WTC11 (cell line): ENCODE measurements around the gene PCSK7. TPM values are rescaled to one million over a fixed set of nuclear protein-coding genes. Genes with fewer than 3 reads are reported as not detected.

Source experiments
- ATAC-seq: fragments of 200-7000 bp; cut with Tn5 transposase; 2 replicates; pipeline ENCODE4 v1.10.0; 2021; ENCODE audit warnings: mild to moderate bottlenecking, moderate library complexity
- CTCF ChIA-PET: fragments of 300-600 bp; sonication (Branson Sonifier 250); formaldehyde crosslinking; loops from one replicate; lab custom pipeline; 2021; ENCODE audit warnings: antibody characterized with exemption; lab: Charles Lee
- POLR2A ChIA-PET: fragments of 350-600 bp; sonication (Branson Sonifier 250); formaldehyde crosslinking; loops from one replicate; lab custom pipeline; 2021; ENCODE audit warnings: antibody characterized with exemption; lab: Charles Lee
- DNase-seq: peaks from one replicate; pipeline ENCODE4 v3.0.0; 2021; ENCODE audit warnings: low spot score
- H3K27ac Mint-ChIP-seq: 2 replicates; pipeline ENCODE4 v1.8.0; 2021; ENCODE audit warnings: mixed read lengths
- H3K27me3 Mint-ChIP-seq: 2 replicates; pipeline ENCODE4 v1.8.0; 2021; ENCODE audit warnings: low read depth, mild to moderate bottlenecking, moderate library complexity, mixed read lengths
- H3K36me3 Mint-ChIP-seq: 2 replicates; pipeline ENCODE4 v1.8.0; 2021; ENCODE audit warnings: mixed read lengths
- H3K4me1 Mint-ChIP-seq: 2 replicates; pipeline ENCODE4 v1.8.0; 2022; ENCODE audit warnings: mixed read lengths
- H3K4me3 Mint-ChIP-seq: 2 replicates; pipeline ENCODE4 v1.8.0; 2021; ENCODE audit warnings: mild to moderate bottlenecking, moderate library complexity, mixed read lengths
- H3K9me3 Mint-ChIP-seq: 2 replicates; pipeline ENCODE4 v1.8.0; 2021; ENCODE audit warnings: mixed read lengths
- AFF4 ChIP-seq: sonication (generic); formaldehyde crosslinking; IDR thresholded peaks from 2 replicates; pipeline ENCODE4 v1.8.1; 2023; ENCODE audit warnings: mild to moderate bottlenecking, missing genetic modification reagents, borderline replicate concordance
- ATF3 ChIP-seq: sonication (generic); formaldehyde crosslinking; conservative IDR thresholded peaks from 2 replicates; pipeline ENCODE4 v1.8.1; 2022; ENCODE audit warnings: mild to moderate bottlenecking, missing genetic modification reagents
- CBFB ChIP-seq: sonication (generic); formaldehyde crosslinking; IDR thresholded peaks from 2 replicates; pipeline ENCODE4 v1.8.1; 2022; ENCODE audit warnings: mild to moderate bottlenecking, low read depth, missing genetic modification reagents
- E2F5 ChIP-seq: sonication (generic); formaldehyde crosslinking; IDR thresholded peaks from 2 replicates; pipeline ENCODE4 v1.8.1; 2022; ENCODE audit warnings: mild to moderate bottlenecking, moderate library complexity, missing genetic modification reagents
- ETV6 ChIP-seq: sonication (generic); formaldehyde crosslinking; IDR thresholded peaks from 2 replicates; pipeline ENCODE4 v1.8.1; 2022; ENCODE audit warnings: mild to moderate bottlenecking, missing genetic modification reagents
- IRF1 ChIP-seq: sonication (generic); formaldehyde crosslinking; IDR thresholded peaks from 2 replicates; pipeline ENCODE4 v1.8.0; 2023; ENCODE audit warnings: missing genetic modification reagents
- JAZF1 ChIP-seq: fragments of 250-450 bp; sonication (Bioruptor Pico); IDR thresholded peaks from 2 replicates; pipeline ENCODE4 v1.9.0; 2021; ENCODE audit warnings: moderate library complexity, mild to moderate bottlenecking, inconsistent platforms
- JUN ChIP-seq: sonication (generic); formaldehyde crosslinking; IDR thresholded peaks from 2 replicates; pipeline ENCODE4 v1.8.0; 2023; ENCODE audit warnings: mild to moderate bottlenecking, missing genetic modification reagents
- KAT7 ChIP-seq: sonication (generic); formaldehyde crosslinking; IDR thresholded peaks from 2 replicates; pipeline ENCODE4 v1.8.1; 2023; ENCODE audit warnings: missing genetic modification reagents, mild to moderate bottlenecking, borderline replicate concordance
- MAX ChIP-seq: sonication (generic); formaldehyde crosslinking; IDR thresholded peaks from 2 replicates; pipeline ENCODE4 v1.8.0; 2022; ENCODE audit warnings: mild to moderate bottlenecking, missing genetic modification reagents
- NFE2L1 ChIP-seq: sonication (generic); formaldehyde crosslinking; IDR thresholded peaks from 2 replicates; pipeline ENCODE4 v1.8.1; 2023; ENCODE audit warnings: missing genetic modification reagents
- PRDM15 ChIP-seq: sonication (generic); formaldehyde crosslinking; IDR thresholded peaks from 2 replicates; pipeline ENCODE4 v1.8.0; 2022; ENCODE audit warnings: missing genetic modification reagents
- ZBTB43 ChIP-seq: sonication (generic); formaldehyde crosslinking; IDR thresholded peaks from 2 replicates; pipeline ENCODE4 v1.8.1; 2023; ENCODE audit warnings: mild to moderate bottlenecking, missing genetic modification reagents
- ZNF512 ChIP-seq: sonication (generic); formaldehyde crosslinking; IDR thresholded peaks from 2 replicates; pipeline ENCODE4 v1.8.1; 2022; ENCODE audit warnings: missing genetic modification reagents, borderline replicate concordance
- ZNF532 ChIP-seq: fragments of 250-450 bp; sonication (Bioruptor Pico); IDR thresholded peaks from 2 replicates; pipeline ENCODE4 v1.9.0; 2021; ENCODE audit warnings: mild to moderate bottlenecking, borderline replicate concordance
- total RNA-seq: library from RNA; stranded (reverse); gene quantifications from 3 replicates; pipeline ENCODE4 v1.2.3, GENCODE V29; 2021

PCSK7 gene
- total RNA-seq, 1 experiment from 2014 or later, result 48.9 TPM

GRCh38 chr11:117191680-117192400 is 40.0 kb downstream of the PCSK7 start (continued):
- TF ChIP-seq ZNF532 (no peak), ETV6 (CRISPR knock-in tag) (no peak)

- Mint-ChIP-seq H3K27ac (no peak overlapping the region), H3K4me1 (no peaks in the 10 kb centered on the region)
- DNase-seq, result no peak
- no peak for TF ChIP-seq NFE2L1 (CRISPR knock-in tag)
- TF ChIP-seq KAT7 (CRISPR knock-in tag), result no peak
- TF ChIP-seq ZNF512 (CRISPR knock-in tag), result no peak
- no peak for TF ChIP-seq JAZF1 (CRISPR knock-in tag)
- TF ChIP-seq CBFB (CRISPR knock-in tag), result no peak
- no peak for TF ChIP-seq MAX
- TF ChIP-seq ATF3, result no peak
- TF ChIP-seq AFF4 (CRISPR knock-in tag), result no peak
- TF ChIP-seq ZBTB43 (CRISPR knock-in tag), result no peak
- no peak for TF ChIP-seq IRF1 (CRISPR knock-in tag)
- TF ChIP-seq JUN, result no peak
- no peak for TF ChIP-seq PRDM15 (CRISPR knock-in tag)
- TF ChIP-seq E2F5 (CRISPR knock-in tag), result no peak
These were observed 41.8 kb downstream of the PCSK7 start for GRCh38 chr11:117189941-117190544.

More at GRCh38 chr11:117189941-117190544, 41.8 kb downstream of the PCSK7 start:
- Mint-ChIP-seq H3K9me3 (no peaks in the 10 kb centered on the region), H3K27me3 (no peaks in the 10 kb centered on the region), H3K4me3 (no peak overlapping the region), H3K36me3 (0 out of 2 replicates have a peak, but pooled peaks cover 2% of the 10 kb centered on the region)
- POLR2A ChIA-PET, result no interaction called here
- ATAC-seq, result no peak
- CTCF ChIA-PET, result interaction anchor here (1.5 kb wide), 1 partner anchor 9 kb away, joined by 9 read pairs; no protein-coding TSS in a partner anchor
